ENCODE data around the gene NAALADL2. TPM values are rescaled to one million over a fixed set of nuclear protein-coding genes. Genes with fewer than 3 reads are reported as not detected.
"Not testable (repeated sequence)": the region's sequence is repeated elsewhere in the genome, so short reads cannot be mapped to it uniquely, and the experiment has no call there.

The NAALADL2 gene
- total RNA-seq, 2 experiments from 2014 or later: not detected

GRCh38 chr3:175153595-175153994 lies 294.5 kb downstream of the NAALADL2 start:
- CTCF ChIA-PET: no interaction called here
- H3K27ac Mint-ChIP-seq: no peak overlapping the region

GRCh38 chr3:175155172-175155571 lies 296.0 kb downstream of the NAALADL2 start:
- H3K4me3 Mint-ChIP-seq: no peak overlapping the region
- CTCF ChIA-PET: no interaction called here
- no peaks in the 10 kb centered on the region for H3K4me1 Mint-ChIP-seq
- no peak overlapping the region for H3K27ac Mint-ChIP-seq
- DNase-seq: no peak
- H3K27me3 Mint-ChIP-seq: no peaks in the 10 kb centered on the region
- no peaks in the 10 kb centered on the region for H3K36me3 Mint-ChIP-seq (ENCODE audit: low read depth)
- POLR2A ChIA-PET: no interaction called here
- H3K9me3 Mint-ChIP-seq: no peaks in the 10 kb centered on the region

More at GRCh38 chr3:175153595-175153994, 294.5 kb downstream of the NAALADL2 start:
- H3K4me1 Mint-ChIP-seq: no peaks in the 10 kb centered on the region
- POLR2A ChIA-PET: no interaction called here
- no peak for DNase-seq
- H3K36me3 Mint-ChIP-seq (ENCODE audit: low read depth): no peaks in the 10 kb centered on the region
- no peak overlapping the region for H3K4me3 Mint-ChIP-seq
- H3K9me3 Mint-ChIP-seq: no peaks in the 10 kb centered on the region
- no peaks in the 10 kb centered on the region for H3K27me3 Mint-ChIP-seq

DNA sequence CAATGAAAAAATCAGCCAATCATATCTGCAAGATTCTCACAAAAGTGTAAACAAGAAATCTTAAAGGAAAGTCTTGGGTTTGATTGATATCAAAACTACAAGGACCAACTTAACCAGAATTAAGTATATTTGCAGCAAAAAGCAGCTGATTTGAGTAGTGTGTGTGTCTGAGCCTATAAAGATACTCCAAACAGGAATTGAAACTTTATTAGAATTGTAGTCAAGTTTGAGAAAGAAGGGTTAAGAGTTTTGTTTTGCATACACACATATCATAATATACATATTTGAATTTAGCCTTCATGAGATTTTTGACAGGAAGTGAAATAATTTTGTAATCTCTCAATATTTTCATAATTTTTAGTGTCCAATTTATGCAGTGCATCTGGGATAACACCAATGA lies 300.1 kb downstream of the NAALADL2 start:
- Mint-ChIP-seq H3K27ac (no peak overlapping the region), H3K4me3 (no peak overlapping the region), H3K27me3 (no peaks in the 10 kb centered on the region), H3K4me1 (no peaks in the 10 kb centered on the region), H3K36me3 (ENCODE audit: low read depth) (no peaks in the 10 kb centered on the region), H3K9me3 (no peaks in the 10 kb centered on the region)
- POLR2A ChIA-PET: no interaction called here
- no peak for DNase-seq
- CTCF ChIA-PET: no interaction called here

GRCh38 chr3:175161291-175161690 lies 302.2 kb downstream of the NAALADL2 start:
- no peaks in the 10 kb centered on the region for H3K27me3 Mint-ChIP-seq
- H3K4me1 Mint-ChIP-seq: no peaks in the 10 kb centered on the region
- DNase-seq: no peak
- H3K4me3 Mint-ChIP-seq: no peak overlapping the region
- CTCF ChIA-PET: interaction anchor here (0.7 kb wide), 1 partner anchor 14 kb away, joined by 4 read pairs; no protein-coding TSS in a partner anchor
- POLR2A ChIA-PET: no interaction called here
- H3K27ac Mint-ChIP-seq: no peak overlapping the region
- H3K36me3 Mint-ChIP-seq (ENCODE audit: low read depth): no peaks in the 10 kb centered on the region
- no peaks in the 10 kb centered on the region for H3K9me3 Mint-ChIP-seq

DNA sequence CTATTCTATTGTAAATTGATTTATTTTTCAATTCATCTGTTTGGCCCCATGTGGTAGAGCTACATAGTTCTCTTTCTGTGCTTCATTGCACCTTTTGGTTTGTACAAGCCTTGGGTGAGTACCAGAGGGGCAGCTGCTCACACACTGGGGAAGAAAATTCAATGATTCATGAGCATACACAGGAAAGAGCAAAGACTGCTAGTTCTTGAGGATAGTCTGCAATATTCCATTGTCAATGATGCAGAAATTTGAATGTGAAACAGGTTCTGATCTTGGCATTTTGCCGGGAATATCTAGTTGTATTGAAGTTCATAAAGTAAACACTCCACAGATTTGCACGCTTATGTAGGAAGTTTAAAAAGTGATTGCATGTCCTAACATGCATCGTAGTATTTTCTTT lies 304.6 kb downstream of the NAALADL2 start:
- ChIA-PET CTCF (no interaction called here), POLR2A (no interaction called here)
- no peak for DNase-seq
- no peaks in the 10 kb centered on the region for H3K27me3 Mint-ChIP-seq
- no peaks in the 10 kb centered on the region for H3K9me3 Mint-ChIP-seq
- H3K36me3 Mint-ChIP-seq (ENCODE audit: low read depth): no peaks in the 10 kb centered on the region
- H3K4me3 Mint-ChIP-seq: no peak overlapping the region
- H3K4me1 Mint-ChIP-seq: no peaks in the 10 kb centered on the region
- H3K27ac Mint-ChIP-seq: no peak overlapping the region

- H3K9me3 Mint-ChIP-seq; CTCF ChIA-PET; H3K27me3 Mint-ChIP-seq; H3K4me3 Mint-ChIP-seq; DNase-seq; H3K4me1 Mint-ChIP-seq; H3K27ac Mint-ChIP-seq; H3K36me3 Mint-ChIP-seq (ENCODE audit: low read depth); POLR2A ChIA-PET: not testable (repeated sequence)
Observed at GRCh38 chr3:175173117-175173516, 314.0 kb downstream of the NAALADL2 start.

- Mint-ChIP-seq H3K4me1 (no peaks in the 10 kb centered on the region), H3K4me3 (no peak overlapping the region), H3K36me3 (ENCODE audit: low read depth) (no peaks in the 10 kb centered on the region), H3K27ac (no peak overlapping the region), H3K9me3 (no peaks in the 10 kb centered on the region), H3K27me3 (no peaks in the 10 kb centered on the region)
- ChIA-PET CTCF (no interaction called here), POLR2A (no interaction called here)
- DNase-seq: no peak
Observed at GRCh38 chr3:175176556-175176955, 317.4 kb downstream of the NAALADL2 start.

GRCh38 chr3:175179055-175179454 lies 319.9 kb downstream of the NAALADL2 start:
- POLR2A ChIA-PET: no interaction called here
- no peaks in the 10 kb centered on the region for H3K27me3 Mint-ChIP-seq
- no peaks in the 10 kb centered on the region for H3K36me3 Mint-ChIP-seq (ENCODE audit: low read depth)
- CTCF ChIA-PET: no interaction called here
- H3K9me3 Mint-ChIP-seq: no peaks in the 10 kb centered on the region
- H3K27ac Mint-ChIP-seq: no peak overlapping the region
- no peak for DNase-seq
- H3K4me3 Mint-ChIP-seq: no peak overlapping the region
- H3K4me1 Mint-ChIP-seq: no peaks in the 10 kb centered on the region

GRCh38 chr3:175184392-175184791 lies 325.3 kb downstream of the NAALADL2 start:
- H3K9me3 Mint-ChIP-seq: no peaks in the 10 kb centered on the region
- DNase-seq: no peak
- no peak overlapping the region for H3K27ac Mint-ChIP-seq
- CTCF ChIA-PET: no interaction called here
- no peaks in the 10 kb centered on the region for H3K27me3 Mint-ChIP-seq
- H3K4me1 Mint-ChIP-seq: no peaks in the 10 kb centered on the region
- H3K36me3 Mint-ChIP-seq (ENCODE audit: low read depth): no peaks in the 10 kb centered on the region
- POLR2A ChIA-PET: no interaction called here
- H3K4me3 Mint-ChIP-seq: no peak overlapping the region

DNA sequence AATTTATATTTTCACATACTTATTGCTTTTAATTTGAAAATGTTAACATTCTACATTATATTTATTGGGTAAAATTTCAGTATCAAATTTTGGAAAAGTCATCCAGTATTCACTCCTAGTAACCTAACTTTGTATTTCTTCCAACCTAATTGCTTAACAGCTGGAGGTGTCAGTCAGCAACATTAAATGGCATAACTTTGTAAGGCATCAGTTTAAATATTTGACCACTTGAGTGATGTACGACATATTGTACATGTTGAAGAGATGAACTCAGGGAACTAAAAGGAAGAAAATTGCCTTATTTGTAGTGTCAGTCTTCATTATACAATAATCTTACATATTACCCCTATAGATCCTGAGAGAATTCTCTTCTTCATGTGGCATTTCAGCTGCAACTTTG lies 326.8 kb downstream of the NAALADL2 start:
- POLR2A ChIA-PET: no interaction called here
- no peaks in the 10 kb centered on the region for H3K27me3 Mint-ChIP-seq
- no peaks in the 10 kb centered on the region for H3K36me3 Mint-ChIP-seq (ENCODE audit: low read depth)
- H3K4me3 Mint-ChIP-seq: no peak overlapping the region
- H3K9me3 Mint-ChIP-seq: peaks cover 2% of the 10 kb centered on the region
- H3K27ac Mint-ChIP-seq: no peak overlapping the region
- CTCF ChIA-PET: no interaction called here
- H3K4me1 Mint-ChIP-seq: no peaks in the 10 kb centered on the region
- no peak for DNase-seq

DNA sequence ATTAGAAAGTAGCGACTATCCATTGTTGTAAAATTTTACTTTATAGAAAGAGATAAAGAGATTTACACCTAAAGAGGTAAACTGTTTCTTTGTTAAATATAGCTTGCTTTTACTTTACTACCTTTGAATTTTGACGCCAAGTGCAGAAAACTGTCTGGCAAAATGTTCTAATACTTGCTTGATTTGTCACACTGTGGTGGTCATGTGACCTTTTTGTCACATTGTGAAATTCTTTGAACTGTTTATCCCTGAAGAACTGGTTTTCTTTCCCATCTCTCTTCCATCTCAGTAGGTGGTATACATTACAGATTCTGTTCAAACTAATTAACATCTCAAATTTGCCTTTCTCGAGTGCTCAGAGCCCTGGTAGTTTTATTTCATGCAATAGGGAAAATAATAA lies 327.4 kb downstream of the NAALADL2 start:
- Mint-ChIP-seq H3K36me3 (ENCODE audit: low read depth) (no peaks in the 10 kb centered on the region), H3K4me3 (no peak overlapping the region), H3K27ac (no peak overlapping the region), H3K4me1 (no peaks in the 10 kb centered on the region), H3K9me3 (peaks cover 2% of the 10 kb centered on the region), H3K27me3 (no peaks in the 10 kb centered on the region)
- POLR2A ChIA-PET: no interaction called here
- CTCF ChIA-PET: no interaction called here
- DNase-seq: no peak

GRCh38 chr3:175187586-175187985 lies 328.5 kb downstream of the NAALADL2 start:
- Mint-ChIP-seq H3K27ac (no peak overlapping the region), H3K36me3 (ENCODE audit: low read depth) (no peaks in the 10 kb centered on the region), H3K9me3 (peaks cover 2% of the 10 kb centered on the region), H3K4me1 (no peaks in the 10 kb centered on the region), H3K27me3 (no peaks in the 10 kb centered on the region), H3K4me3 (no peak overlapping the region)
- ChIA-PET CTCF (no interaction called here), POLR2A (no interaction called here)
- no peak for DNase-seq

GRCh38 chr3:175192536-175192935 lies 333.4 kb downstream of the NAALADL2 start:
- Mint-ChIP-seq H3K27me3 (no peaks in the 10 kb centered on the region), H3K4me1 (no peaks in the 10 kb centered on the region), H3K9me3 (peaks cover 2% of the 10 kb centered on the region), H3K4me3 (no peak overlapping the region), H3K27ac (no peak overlapping the region), H3K36me3 (ENCODE audit: low read depth) (no peaks in the 10 kb centered on the region)
- CTCF ChIA-PET: no interaction called here
- no peak for DNase-seq
- POLR2A ChIA-PET: no interaction called here

GRCh38 chr3:175193815-175194518 lies 334.8 kb downstream of the NAALADL2 start:
- H3K9me3 Mint-ChIP-seq: peaks cover 2% of the 10 kb centered on the region
- CTCF ChIA-PET: no interaction called here
- no peaks in the 10 kb centered on the region for H3K27me3 Mint-ChIP-seq
- no peak overlapping the region for H3K27ac Mint-ChIP-seq
- no peak overlapping the region for H3K4me3 Mint-ChIP-seq
- no peaks in the 10 kb centered on the region for H3K4me1 Mint-ChIP-seq
- no peaks in the 10 kb centered on the region for H3K36me3 Mint-ChIP-seq (ENCODE audit: low read depth)
- no peak for DNase-seq
- POLR2A ChIA-PET: no interaction called here
